GM18909 (cell line): ENCODE results near the gene NANOS3.
A peak's percentile ranks its signal among the peaks of the same experiment; 100 is the strongest.

Source experiments
- ATAC-seq: cut with Tn5 transposase; IDR thresholded peaks from one replicate; pipeline ENCODE4 v1.9.1; 2021; ENCODE audit warnings: mild to moderate bottlenecking; ENCODE audit not compliant: unreplicated experiment, poor library complexity

The NANOS3 gene

DNA sequence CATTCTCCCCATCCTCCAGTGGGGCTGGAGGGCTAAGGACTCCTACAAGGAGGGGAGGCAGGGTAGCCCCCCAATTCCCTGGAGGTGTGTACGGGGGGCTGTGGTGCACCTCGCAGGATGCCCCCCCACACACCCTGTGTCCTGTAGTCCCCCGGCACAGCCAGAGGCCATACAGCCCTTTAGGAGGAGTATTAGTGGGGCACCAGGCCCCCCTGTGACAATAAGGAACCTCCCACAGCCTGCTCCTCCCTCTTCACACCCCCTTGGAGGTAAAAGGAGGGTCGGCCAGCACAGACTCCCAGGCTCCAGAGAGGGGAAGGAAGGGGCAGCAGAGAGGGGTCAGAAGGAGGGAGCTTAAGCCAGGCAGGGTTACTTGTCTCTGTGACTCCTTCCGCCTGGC is at the start of gene NANOS3:
NANOS3 (plus strand) TSS at position 301 of the 400 bp plus-strand sequence. CDS start 115 bp downstream, outside the sequence.
- no peak for ATAC-seq

DNA sequence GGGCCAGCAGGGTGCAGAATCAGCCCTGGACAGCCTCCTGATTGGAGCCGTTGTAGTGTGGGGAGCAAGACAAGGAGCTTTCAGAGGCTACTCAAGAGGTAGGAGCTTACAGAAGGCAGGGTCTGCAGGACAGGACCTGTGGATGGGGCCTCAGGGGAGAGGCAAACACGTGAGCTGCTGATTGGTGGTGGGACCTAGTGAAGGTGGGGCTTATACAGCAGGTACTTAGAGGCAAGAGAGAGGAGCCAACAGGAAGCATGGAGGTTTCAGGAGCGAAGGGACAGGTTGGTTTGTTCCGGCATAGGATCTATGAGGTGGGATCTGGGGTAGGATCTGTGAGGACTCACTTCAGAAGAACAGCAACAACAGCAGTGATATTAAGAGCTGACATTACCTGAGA is 49.3 kb upstream of the NANOS3 start:
- ATAC-seq: no peak

DNA sequence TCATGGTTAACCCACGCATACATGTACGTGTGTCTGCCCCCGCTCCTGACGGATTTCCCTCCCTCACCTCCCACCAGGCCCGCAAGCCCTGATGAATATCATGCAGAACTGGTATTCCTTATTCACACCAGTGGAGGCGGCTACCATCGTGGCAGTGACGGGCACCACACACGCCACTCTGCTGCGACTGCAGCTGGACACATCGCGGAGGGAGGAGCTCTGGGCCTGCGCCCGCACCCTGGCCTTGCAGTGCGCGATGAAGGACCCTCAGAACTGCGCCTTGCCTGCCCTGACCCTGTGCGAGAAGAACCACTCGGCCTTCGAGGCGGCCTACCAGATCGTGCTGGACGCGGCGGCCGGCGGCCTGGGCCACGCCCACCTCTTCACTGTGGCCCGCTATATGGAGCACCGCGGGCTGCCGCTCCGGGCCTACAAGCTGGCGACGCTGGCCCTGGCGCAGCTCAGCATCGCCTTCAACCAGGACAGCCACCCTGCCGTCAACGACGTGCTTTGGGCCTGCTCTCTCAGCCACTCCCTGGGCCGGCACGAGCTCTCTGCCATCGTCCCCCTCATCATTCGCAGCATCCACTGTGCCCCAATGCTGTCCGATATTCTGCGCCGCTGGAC is 46.7 kb upstream of the NANOS3 start:
- ATAC-seq: no peak

DNA sequence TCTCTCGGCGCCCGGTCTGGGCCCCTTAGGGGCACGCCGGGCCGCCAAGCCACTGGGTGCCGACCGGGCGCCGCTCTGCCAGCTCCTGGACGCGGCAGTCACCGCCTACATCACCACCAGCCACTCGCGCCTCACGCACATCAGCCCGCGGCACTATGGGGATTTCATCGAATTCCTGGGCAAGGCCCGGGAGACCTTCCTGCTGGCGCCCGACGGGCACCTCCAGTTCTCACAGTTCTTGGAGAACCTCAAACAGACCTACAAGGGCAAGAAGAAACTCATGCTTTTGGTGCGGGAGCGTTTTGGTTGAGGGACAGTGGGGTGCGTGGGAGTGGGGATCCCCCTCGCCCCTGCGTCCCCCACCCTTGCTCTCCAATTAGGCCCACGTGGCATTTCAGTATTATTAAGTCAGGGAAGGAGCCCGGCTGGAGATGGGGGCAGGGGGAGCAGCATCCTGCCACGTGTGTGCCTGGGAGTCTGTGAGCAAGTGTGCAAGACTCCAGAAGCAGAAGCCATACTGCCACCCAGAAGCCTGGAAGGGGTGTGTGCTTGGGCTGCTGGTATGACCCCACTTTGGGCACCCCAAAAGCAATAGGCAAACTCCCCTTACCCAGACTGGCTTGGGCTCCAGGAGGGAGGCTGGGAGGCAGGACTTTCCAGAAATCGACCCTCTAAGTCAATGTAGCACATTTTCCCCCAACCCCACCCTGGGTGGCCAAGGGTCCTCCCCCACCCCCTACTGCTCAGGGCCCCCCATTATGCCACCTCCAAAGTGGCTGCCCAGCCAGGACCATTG is 46.0 kb upstream of the NANOS3 start:
- no peak for ATAC-seq

DNA sequence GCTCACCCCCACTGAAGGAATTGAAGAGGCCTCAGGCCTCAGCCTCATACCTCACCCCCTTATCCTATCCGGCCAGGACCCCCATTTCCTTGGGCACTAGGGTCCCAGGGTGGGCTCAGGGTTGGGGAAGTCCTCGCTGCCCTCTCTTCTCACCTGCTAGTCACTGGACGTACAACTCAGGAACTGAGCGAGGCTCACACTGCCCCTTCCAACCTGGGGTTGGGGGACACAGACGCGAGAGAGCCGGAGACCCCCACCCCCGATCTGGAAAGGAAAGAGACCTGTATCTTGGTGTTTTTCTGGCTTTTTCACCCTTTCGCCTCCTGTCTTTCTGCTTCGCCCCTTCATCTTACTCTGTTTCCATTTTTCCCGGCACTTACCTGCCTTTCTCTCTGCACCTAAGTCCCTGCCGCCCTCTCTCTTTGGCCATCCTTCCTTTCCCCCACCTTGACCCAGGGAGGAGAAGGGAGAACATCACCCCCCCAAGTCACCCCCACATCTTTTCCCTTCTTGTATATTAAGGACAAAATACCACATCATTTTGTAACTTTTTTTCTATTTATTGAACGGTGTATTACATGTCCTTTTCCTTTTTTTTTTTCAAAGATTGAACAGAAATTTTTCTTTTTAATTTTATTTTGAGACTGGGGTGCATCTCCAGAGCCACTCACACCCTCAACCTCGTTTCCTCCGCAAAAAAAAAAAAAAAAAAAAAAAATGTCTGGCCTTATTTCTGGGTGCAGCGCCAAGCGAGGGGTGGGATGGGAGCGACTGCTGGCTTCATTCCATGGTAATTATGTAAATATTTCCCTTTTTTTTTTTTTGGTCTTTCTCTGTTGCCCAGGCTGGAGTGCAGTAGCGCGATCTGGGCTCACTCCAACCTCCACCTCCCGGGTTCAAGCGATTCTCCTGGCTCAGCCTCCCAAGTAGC is 45.1 kb upstream of the NANOS3 start:
- no peak for ATAC-seq

DNA sequence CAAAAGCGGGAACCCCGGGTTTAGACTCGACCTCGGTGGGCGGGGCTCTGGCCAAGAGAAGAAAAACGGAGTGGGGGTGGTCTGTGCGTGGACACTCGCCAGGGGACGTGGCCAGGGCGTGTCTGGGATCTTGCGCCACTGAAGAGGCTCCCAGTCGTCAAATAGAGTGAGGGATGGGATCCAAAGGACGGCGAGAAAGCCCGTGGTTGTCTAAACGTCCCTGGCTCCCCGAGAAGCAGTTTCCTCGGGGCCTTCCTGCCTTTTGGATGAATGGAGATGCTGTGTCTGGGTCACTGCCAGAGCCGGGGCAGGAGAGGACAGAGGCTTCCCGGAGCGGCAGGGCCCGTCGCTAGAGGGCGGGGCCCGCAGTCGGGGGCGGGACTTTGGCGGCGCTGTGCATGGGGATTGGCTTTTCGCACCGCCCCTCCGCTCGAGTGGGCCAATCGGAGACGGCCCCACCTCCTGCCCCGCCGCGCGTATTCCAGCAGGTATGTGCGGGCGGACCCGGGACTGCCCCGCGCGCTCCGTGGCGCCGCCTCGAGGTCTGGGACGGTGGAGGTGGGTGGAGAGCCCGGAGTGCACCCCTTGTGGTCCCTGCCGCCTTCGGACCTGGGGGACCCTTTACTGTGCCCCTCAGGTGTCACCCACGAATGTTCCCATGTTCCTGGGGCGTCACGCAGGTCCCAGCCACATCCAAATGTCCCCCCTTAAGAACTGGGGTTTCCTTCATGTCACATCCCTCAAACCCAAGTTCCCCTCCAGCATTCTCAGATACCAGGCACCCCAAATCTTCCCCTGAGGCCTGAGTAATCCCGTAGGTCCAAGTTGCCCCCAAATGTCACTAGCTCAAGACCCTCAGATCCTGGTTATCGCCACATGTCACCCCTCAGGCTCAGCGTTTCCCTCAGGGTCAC is 43.3 kb upstream of the NANOS3 start:
- ATAC-seq: peak; percentile 81

DNA sequence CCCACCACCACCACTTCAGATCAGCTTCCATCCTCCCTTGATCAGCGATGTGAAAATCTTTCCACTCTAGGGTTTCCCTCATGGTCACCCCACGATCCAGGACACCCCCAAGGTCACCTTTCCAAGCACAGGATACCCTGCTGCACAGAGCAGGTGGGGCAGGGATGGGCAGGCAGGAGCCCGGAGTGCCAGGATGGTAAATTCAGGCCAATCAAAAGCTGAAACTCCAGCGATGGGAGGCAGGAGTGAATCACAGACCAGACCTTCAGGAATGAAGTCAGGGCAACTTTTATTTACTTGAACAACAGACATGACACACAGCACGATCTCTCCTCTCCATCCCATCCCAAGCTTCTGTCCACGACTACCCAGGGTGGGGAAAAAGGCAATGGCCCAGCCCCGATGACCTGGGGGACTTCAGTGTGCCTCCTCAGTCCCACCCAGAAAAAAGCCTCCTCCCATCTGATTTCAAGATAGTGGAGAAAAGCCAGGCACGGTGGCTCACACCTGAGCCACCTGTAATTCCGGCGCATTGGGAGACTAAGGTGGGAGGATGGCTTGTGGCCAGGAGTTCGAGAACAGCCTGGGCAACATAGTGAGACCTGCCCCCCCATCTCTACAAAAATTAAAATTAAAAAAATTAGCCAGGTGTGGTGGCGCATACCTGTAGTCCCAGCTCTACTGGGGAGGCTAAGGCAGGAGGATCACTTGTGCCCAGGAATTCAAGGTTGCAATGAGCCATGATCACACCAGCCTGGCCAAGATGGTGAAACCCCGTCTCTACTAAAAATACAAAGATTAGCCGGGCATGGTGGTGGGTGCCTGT is 42.5 kb upstream of the NANOS3 start:
- ATAC-seq: no peak

DNA sequence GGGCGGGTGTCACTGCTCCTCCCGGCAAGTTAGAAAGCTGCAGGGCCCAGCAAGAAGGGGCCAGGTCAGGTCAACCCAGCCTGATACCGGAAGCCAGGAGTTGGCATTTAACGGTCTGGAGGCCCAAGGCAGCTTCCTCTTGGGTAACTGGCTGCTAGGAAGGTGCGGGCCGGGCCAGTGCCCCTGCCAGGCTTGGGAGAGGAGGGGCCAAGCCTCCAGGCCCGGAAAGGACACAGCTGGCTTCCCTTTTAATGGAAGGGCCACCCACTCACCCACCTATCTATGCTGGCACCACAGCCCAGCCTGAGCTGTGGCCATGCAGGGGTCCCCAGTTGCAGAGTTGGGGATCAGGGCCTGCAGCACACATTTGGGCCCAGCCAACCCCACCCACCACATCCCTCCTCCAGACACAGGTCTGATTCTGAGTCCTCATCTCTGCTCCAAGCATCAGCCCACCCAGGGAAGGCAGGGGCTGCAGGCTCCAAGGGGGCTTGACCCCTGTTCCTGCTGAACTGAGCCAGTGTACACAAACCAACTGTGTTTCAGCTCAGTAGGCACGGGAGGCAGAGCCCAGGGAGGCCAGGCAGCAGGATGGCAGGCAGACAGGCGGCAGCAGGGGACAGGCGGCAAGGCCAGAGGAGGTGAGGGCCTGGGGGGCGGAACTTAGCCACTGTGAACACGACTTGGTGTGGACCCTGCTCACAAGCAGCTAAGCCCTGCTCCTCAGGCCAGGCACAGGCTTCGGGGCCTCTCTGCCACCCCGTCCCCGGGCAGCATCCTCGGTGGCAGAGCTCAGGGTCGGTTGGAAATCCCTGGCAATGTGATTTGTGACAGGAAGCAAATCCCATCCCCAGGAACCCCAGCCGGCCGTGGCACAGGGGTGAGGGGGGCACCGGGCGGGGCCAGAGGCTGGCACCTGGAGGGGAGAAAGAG is 40.9 kb upstream of the NANOS3 start:
- ATAC-seq: no peak

DNA sequence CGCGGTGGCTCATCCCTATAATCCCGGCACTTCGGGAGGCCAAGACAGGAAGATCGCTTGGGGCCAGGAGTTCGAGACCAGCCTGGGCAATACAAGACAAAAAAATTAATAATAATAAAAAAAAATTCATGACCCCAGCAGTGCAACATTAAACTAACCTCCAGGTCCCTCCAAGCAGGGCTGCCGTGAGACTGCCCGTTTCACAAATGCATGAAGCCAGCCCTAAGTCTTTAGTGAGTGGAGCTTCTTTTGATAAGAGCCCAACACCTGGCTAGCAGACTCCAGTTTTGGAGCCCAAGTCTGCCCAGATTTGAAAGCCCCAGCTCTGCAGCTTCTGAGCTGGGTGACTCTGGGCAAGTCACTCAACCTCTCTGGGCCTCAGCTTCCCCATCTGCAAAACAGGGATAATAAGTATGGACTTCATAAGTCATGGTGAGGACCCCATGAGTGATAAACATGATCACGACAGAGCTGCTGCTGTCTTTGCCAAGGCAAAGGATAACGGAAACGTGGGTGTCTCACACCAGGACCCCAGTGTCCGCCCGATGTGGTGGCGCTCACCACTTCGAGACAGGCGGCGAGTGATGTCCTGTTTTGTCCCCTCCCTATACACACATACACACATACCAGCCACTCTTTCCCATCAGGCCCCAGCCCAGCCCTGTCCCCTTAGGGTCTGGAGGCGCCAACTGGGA is 38.4 kb upstream of the NANOS3 start:
- no peak for ATAC-seq

DNA sequence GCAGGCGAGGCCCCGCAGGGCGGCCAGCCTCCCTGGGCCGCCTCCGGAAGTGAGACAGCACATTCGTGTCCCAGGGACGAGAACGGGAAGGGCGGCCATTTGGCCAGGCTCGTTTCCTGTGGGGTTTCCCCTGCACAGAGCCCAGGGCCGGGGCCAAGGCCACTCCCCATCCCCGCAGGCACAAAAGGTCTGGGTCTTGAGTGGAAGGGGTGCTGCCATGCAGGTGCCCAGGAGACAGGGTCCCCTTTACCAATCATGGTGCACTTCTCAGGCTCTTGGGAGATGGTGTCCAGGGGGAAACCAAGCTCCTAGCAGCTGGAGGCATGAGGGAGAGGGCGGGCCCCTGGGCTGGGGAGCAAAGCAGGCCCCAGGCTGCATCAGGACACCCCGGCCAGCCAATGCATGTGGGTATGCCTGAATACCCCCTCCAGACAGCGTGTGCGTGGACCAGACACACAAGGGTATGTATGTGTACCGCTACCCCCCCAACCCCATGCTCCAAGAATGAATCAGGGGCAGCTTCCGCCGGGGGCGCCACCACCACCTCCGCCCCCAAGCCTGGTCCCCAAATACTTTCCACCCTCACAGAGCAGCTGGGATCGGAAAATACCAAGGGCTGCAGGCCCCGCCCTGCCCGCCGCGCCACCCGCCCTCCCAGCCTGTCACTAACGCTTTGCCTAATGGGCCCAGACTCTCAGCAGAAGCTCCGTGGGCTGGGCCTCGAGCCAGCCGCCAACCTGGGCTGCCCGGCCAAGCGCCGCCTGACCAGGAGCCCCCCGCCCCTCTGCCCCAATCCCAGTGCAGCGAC is 37.6 kb upstream of the NANOS3 start:
- ATAC-seq: peak; percentile 38

DNA sequence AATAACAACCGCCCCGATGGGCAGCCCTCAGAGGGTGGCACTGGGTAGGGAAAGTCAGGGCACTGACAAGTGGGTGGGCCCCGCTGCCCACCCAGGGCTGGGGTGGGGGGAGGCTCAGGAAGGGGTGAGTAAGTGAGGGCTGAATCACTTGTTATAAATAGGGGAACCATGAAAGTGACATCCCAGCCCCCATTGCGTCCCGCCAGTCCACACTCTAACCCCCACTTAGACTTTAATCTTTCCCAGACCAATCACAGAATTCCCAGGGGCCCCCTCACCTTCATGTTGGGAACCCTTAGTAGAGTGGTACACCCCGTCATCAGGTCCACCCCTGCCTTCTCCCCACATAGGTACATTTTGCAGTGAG is 37.0 kb upstream of the NANOS3 start:
- peak; percentile 1 for ATAC-seq

DNA sequence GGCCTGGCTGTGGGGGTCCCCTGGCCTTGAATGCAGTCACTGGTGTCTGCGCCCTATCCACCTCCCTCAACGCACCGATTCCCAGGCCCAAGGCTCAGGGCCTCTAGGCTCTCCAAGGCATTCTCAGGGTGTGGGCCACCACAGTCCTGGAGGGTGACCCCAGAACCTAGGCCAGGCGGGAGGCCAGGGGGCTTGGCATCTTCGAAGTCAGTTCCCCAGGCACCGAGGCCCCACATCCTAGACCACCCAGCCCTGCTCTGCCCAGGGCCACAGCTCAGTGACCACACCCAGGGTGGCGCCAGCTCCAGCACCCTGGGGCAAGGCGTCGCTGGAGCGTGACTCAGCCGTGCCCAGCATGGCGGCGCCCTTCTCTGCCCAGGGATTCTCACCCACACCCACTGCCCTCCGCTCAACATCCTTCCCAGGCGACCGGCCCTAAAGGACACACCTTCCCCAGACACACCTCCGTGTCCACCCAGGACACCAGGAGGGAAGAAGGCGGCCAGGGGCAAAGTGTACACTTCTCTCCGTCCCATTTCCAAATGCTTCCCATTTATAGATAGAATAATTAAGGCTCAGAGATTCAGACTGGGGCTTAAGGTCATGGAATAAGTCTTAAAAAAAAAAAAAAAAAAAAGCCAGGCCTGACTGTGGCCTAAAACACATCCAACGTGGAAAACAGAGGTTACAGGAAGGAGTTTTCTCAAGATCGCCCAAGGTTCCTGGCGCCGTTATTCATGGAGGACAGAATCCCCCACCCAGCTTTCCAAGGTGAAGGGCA is 36.4 kb upstream of the NANOS3 start:
- ATAC-seq: no peak

DNA sequence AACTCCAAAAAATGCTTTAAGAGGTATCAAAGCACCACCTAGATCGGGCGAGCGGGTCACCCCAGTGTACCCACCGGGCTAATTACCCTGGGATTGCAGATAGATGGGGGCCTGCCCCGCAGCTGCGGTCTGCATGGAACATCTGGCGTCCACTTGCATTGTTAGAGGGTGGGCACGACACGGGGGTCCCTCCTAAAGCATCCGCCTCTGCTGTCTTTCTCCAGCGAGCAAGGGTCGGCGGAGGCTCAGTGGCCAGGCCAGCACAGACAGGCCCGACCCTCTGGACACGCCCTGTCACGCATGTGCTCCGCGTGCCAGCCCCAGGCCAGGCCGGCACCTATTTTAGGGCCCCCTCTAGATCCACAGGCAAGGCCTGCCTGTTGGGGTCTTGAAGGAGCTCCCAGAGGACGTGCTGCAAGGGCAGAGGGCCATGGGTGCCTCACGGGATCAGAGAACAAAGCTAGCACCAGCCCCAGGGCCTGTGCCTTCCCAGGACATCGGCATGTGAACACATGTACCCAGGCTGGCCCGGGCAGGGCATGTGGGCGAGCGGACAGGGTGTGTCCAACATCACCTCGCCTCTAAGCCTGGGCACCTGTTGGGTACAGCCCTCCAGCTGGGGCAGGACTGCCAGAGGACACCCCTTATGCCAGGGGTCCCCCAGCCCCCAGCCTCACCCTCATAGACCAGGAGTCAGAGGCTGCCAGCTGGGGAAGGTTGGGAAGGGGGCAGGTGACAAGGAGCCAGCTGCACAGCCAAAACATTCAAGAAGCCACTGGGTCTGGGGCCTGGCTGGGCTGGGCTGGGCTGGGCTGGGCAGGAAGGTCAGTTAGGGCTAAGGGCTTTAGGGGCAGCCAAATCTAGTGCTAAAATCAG is 35.6 kb upstream of the NANOS3 start:
- no peak for ATAC-seq

DNA sequence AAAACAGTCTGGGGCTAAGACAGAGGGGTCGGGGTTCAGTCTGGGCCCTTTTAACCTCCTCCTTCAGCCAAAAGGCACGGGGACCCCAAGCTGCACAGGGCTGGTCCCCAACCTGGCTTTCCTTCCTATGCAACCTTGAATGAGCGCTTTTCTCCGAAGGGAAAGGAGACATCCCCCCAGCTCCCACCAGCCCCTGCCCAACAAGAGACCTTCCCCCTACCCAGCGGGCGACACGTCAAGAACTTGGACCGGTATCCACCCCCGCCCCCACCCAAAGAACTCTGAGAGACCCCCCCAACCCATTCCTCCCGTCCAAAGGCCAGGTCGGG is 35.0 kb upstream of the NANOS3 start:
- no peak for ATAC-seq
